Stimulated activated CD4-positive, alpha-beta T cell treated with anti-CD3 and anti-CD28 coated beads, Interleukin-12 subunit alpha, Interleukin-12 subunit beta, amount 100 ng/mL, for 24 hours (primary cell): Measurements from ENCODE around the gene ARL8A.
"Not testable (repeated sequence)": the region's sequence is repeated elsewhere in the genome, so short reads cannot be mapped to it uniquely, and the experiment has no call there.

Experiments
- DNase-seq, 2 experiments: peaks; one replicate each; pipeline ENCODE4 v3.0.0-alpha.2; 2020; ENCODE audit warnings: low read depth in 2 of 2

ARL8A gene

DNA sequence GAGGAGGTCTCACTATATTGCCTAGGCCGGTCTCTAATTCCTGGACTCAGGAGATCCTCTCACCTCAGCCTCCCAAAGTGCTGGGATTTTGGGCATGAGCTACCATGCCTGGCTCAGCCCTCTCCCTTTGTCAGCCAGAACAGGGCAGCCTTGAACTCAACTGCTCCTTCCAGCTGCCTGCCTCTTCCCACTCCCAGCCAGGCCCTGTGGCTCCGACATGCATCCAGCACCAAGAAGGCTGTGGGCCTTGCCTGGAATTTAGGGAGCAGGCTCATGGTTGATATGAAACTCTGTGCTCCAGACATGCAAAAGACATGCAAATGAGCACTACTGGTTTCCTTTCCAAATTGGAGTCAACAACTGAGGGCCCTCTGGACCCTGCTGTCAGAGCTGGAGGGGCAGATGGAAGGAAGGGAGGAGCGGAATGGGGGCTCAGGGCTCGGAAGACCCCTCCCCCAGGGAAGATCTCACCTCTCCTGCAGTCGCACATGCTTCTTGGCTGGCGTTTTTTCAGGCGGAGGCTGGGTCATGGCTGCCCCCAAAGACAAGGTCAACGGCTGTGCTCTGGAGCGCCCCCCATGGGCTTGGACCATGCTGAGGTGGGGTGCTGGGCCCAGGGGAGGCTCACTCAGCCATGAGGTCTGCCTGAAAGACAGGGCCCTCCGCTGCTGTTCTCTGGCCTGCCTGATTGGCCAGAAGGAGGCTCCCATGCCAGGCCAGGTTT lies 14.4 kb upstream of the ARL8A start:
- no peak for DNase-seq

DNA sequence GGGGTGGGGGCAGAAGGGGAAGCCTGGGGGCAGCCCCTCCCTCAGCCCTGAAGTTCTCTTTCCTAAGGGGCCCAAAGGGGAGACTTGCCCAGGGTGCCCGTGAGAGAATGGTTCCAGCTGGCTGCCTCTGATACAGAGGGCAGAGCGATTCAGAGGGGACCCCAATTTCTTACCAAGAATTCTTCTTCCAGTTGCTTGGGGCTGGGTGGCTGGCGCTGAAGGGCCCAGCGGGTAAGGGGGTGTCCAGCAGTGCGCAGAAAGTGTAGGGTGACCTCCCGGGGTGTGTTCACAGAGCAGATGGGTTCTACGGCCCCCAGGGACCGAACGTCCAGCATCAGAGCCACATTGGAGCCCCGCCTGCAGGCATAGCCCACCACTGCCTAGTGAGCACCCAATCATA lies 13.4 kb upstream of the ARL8A start:
- DNase-seq = no peak

DNA sequence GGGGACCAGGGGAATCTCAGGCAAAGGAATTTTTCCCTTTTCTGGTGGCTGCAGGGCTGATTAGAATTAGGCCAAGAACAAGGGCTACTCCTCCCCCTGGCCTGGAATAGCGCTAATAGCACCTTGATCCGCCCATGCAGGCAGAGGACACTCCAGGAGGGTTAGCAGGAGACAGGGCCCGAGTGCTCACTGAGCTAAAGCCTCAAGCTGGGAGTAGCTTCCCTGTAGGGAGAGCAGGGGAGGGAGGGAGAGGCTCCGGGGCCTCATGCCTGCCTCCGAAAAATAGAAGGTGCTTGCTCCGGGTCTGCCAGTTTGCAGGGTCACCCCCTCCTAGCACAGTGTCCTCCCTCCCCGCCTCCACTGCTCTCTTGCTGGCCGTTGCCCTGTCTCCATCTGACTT lies 12.1 kb upstream of the ARL8A start:
- no peak for DNase-seq

DNA sequence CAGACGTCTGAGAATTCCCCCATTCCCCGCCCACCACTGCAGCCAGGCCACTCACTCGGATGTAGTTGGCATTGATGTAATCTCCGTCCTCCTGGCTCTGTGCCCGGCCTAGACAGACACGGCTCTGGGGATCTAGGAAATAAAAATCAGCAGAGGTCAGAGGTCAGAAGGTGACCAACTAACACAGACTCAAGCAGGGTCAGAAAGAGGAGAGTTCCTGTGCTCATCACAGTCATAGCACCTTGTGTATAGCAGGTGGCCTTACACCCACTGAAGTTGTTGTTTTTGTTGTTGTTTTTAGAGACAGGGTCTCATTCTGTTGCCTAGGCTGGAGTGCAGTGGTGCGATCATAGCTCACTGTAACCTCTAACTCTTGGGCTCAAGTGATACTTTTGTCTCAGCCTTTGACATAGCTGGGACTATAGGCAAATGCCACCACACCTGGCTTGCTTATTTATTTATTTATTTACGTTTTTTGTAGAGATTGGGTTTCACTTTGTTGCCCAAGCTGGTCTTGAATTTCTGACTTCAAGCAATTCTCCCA lies 11.0 kb upstream of the ARL8A start:
- DNase-seq = no peak

GRCh38 chr1:202154766-202155477 lies 10.4 kb upstream of the ARL8A start:
- no peak for DNase-seq

DNA sequence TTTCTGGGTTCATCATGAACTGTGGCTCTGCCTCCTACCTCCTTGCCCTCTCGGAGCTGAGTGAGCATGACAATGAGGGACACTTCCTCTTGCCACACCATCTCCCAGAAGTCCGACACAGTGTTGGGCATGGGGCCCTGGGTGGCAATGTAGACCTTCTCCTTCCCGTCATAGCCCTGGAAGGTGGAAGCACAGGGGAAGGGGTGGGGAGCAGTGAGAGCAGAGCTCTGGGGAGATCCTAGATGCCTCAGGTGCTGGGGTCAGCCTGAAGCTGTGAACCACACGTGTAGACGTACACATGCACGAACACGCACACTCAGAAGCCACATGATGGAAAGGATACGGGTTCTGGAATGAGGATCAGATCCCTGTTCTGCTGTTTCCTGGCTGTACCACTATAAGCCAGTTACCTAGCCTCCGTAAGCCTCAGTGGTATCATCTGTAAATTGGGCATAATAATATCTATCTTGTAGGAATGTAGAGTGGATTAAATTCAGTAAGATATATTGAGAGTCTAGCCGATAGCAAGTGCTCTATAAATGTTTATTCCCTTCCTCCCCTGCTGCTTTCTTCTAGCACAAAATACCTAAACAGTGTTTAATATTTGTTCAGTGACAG lies 9.7 kb upstream of the ARL8A start:
- DNase-seq = no peak

DNA sequence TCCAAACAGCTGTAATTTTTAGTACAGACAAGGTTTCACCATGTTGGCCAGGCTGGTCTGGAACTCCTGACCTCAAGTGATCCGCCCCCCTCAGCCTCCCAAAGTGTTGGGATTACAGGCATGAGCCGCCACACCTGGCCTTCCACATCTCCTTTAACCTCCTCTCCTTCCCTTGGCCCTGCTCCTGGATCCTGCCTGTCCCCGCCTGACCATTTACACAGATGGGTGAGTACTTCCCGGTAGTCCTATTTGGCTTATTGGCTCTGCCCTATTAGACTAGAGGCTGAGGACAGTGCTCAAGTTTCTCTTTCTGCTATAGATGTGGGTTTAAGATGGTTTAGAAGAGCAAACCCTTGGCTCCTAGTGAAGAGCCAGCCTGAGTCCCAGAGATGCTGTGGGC lies 8.7 kb upstream of the ARL8A start:
- DNase-seq = no peak

DNA sequence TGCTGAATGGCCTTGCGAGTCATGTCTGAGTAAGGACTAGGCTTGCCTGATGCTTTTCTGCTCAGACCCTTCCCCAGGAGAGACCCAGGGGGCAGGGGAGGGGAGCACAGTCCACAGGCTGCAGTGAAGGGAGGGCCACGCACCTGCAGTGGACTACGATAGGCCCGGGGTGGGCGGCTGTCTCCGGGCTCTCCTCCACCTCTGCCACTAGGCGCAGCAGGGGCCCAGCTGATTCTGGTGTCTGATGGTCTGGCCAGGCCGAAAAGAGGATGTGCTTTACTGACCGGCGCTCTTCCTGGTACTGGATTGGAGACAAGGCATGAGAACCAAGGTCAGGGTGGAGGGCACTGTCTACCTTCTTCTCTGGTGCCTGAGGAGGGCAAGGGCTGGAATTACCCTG lies 7.9 kb upstream of the ARL8A start:
- no peak for DNase-seq

DNA sequence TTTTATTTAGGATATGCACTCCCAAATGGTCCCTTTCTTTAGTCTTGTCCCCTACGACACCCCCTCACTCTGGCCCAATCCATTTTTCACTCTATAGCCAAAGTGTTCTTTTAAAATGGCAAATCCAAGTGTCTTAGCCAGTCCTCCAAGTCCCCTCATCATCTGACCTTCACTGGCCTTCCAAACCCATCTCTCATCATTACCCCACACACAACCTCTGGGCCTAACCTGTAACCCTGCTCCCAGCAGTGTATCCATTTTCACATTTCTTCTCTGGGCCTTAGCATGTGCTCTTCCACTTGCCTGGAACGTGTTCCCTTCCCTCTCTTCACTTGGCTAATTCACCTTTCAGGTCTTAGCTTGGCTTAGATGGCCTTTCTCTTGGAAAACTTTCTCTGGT lies 6.5 kb upstream of the ARL8A start:
- DNase-seq = no peak

DNA sequence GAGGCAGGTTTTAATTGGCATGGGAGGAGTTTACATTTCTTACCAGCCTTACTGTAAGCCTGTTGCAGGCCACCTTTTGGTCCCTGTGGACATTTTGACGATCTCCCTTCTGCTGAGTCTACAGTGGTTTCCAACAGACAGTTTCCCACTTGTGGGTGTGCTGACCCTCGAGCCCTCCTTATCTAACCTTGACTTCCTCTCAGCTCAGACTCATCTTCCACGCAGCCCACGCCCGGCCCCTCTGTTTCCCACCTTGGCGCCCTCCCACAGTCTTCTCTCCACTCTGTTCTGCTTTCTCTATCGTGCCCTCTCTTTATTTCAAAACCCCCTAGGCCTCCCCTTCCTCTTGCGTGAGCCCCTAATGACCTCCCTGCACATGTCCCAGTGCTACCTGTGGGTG lies 6.1 kb upstream of the ARL8A start:
- no peak for DNase-seq

GRCh38 chr1:202150187-202150586 lies 5.7 kb upstream of the ARL8A start:
- DNase-seq = no peak

- DNase-seq = no peak
These were observed 5.0 kb upstream of the ARL8A start for GRCh38 chr1:202149566-202149965.

DNA sequence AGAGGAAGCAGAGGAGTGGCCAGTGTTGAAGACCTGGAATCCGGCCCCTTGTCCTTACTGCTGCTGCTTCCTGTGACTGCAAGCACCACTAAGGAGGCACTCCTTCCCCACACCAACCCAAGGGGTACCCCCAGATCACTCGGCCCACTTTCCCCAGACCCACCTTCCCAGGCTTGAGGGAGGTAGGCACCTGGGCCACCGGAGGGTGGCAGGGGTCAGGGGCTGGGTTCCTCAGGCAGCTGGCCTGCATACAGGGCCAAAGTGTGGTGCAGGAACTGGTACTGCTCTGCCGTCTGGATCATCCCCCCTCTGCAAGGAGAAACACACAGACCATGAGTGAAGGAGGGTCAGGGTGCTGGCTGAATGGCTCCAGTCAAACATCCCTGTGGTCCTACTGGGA lies 3.9 kb upstream of the ARL8A start:
- no peak for DNase-seq

DNA sequence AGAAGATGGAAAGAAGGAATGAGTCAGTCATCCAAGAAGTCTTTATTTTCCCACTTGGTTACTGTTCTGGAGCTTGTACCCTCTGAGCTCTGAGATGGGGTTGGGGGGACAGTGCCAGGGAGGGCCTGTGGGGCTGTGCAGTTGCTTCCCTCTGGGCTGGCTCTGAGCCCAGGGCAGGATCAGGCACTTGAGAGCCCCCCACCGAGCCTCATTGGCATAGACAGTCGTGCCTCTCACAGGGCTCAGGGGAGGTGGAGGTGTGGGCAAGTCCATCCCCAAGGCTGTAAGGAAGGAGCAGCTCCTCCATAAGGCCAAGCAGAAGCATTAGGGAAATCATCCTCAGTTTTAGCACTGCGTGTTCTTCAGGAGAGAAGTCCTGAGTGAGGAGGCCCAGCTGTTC lies 2.5 kb upstream of the ARL8A start:
- DNase-seq = no peak

DNA sequence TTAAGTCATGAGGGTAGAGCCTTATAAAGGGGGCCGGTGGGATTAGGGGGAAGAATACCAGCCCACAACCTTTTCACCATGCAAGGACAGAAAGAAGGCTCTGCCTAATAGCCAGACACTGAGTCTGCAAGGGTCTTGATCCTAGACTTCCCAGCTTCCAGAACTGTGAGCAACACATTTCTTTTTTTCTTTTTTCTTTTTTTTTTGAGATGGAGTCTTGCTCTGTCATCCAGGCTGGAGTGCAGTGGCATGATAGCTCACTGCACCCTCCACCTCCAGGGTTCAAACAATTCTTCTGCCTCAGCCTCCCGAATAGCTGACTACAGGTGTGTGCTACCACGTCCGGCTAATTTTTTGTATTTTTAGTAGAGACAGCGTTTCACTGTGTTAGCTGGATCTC lies 1.7 kb upstream of the ARL8A start:
- DNase-seq = no peak

DNA sequence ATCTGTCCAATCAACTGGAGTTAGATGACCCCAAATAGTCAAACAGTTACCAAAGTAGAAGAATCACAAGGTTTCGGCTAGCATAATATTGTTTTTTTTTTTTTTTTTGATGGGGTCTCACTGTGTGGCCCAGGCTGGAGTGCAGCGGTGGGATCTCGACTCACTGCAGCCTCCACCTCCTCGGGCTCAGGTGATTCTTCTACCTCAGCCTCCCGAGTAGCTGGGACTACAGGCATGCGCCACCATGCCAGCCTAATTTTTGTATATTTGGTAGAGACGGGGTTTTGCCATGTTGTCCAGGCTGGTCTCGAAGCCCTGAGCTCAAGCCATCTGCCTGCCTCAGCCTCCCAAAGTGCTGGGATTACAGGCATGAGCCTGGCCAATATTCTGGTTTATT lies 1.2 kb upstream of the ARL8A start:
- not testable (repeated sequence) for DNase-seq

GRCh38 chr1:202145068-202145743 lies 669 bp upstream of the ARL8A start:
- DNase-seq = no peak

DNA sequence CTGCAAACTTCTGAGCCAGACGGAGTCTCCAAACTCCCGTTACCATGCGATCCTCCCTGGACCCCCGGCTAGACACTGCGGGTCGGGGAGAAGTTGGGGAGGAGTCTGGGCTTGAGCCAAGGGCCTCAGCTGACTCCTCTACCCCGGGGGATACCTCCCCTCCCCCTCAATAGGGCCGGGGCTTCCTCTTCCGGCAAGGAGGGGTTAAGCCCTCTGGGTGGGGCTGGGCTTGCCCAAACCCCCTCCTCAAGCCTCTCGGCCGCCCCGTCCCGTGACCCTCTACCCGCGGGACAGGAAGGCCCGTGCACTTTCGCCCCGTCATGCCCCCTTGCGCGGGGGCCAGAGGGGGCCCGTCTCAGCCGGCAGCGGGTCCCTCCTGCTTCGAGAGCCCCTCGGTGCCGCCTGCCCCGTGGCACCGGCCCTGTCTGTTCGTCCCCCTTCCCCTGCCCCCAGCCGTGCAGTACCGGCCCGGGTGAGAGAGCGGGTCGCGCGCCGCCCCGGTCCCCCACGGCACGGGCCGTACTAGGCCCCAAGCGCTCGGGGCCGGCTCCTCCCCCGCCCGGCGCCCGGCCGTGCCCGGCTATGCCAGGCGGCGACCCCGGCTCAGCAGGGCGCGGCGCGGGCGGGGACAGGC lies 652 bp downstream of the ARL8A start:
- no peak for DNase-seq

DNA sequence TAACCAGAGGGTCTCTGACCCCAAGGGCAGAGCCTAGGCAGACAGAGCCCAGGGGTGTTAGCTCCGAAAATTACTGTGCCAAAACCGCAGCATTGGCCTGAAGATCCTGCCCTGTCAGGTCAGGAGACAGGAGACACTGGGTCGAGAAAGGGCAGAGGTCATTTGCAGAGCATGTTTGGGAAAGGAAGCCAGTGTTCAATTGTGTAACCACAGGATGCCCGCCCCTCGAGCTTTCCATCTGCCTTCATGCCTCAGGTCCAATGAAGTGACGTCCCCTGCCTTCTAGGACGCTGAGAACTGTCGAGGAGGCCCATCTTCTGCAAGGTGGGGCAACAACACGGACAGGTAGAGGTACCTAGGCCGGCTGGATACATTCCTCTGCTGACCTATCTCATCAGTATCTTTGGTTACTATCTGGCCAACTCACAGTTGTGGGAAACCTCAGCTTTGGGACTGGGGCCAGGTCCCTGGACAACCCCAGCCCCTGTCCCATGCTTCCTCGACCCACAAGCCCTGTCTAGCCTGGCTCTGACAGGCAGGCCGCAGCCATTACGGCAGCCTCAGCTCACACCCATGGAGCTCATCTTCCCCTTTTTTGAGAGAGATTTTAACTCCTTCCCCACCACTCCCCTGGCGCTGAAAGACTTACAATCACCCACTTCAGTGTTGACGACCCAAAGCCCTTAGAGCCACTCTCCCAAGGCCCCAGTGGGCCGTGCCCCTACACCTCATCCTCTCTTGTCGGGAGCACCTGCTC lies 1.3 kb downstream of the ARL8A start:
- DNase-seq = no peak

- DNase-seq = not testable (repeated sequence)
These were observed 3.1 kb downstream of the ARL8A start for GRCh38 chr1:202141468-202141867.

DNA sequence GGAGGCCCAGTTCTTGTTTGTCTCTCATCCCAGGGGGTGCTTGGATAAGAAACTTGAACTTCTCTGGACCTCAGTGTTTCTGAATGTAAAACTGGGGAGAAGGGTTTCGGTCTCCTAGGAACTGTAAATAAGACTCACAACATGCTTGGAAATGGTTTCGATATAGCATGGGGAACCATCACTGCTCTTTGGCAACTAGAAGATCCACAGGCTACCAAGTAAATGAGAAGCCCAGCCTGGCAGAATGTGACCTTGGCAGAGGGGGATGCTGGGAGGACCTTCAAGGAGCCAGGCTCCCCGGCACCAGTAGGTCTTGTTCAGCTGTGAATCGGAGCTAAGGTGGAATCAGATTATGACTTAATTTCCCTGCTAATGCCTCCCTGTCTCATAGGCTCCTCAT lies 3.7 kb downstream of the ARL8A start:
- no peak for DNase-seq
